GM12878 (cell line): ENCODE results near the gene GMIP. TPM values are rescaled to one million over a fixed set of nuclear protein-coding genes. Genes with fewer than 3 reads are reported as not detected.

Source experiments
- ATAC-seq: fragments of 200-7000 bp; cut with Tn5 transposase; 3 replicates; pipeline ENCODE4 v1.9.1; 2020; ENCODE audit warnings: mild to moderate bottlenecking, moderate library complexity
- BruUV-seq: library from RNA; stranded (reverse); fragments of 400-500 nt; replicated peaks from 2 replicates; lab custom pipeline; 2021; lab: Mats Ljungman, UMichigan
- CTCF ChIA-PET: fragments of 300-600 bp; sonication (Branson Sonifier 250); formaldehyde crosslinking; extraction: SDS; loops from one replicate; lab custom pipeline; 2021; ENCODE audit warnings: inconsistent platforms; lab: Yijun Ruan, JAX
- POLR2A ChIA-PET: fragments of 350-600 bp; formaldehyde crosslinking; extraction: SDS; loops from one replicate; lab custom pipeline; 2021; ENCODE audit warnings: inconsistent platforms; lab: Charles Lee
- RAD21 ChIA-PET: fragments of 300-600 bp; sonication (Branson Sonifier 250); formaldehyde crosslinking; loops from one replicate; lab custom pipeline; 2023; ENCODE audit warnings: antibody characterized with exemption; ENCODE audit not compliant: unreplicated experiment; lab: Charles Lee
- SMC1A ChIA-PET: fragments of 300-600 bp; sonication (Branson Sonifier 250); formaldehyde crosslinking; loops from one replicate; lab custom pipeline; 2023; ENCODE audit not compliant: unreplicated experiment, uncharacterized antibody; lab: Charles Lee
- DNase-seq: peaks from one replicate; pipeline ENCODE4 v3.0.0-alpha.2; 2011; ENCODE audit warnings: low read depth, low spot score
- FAIRE-seq: peaks from 3 replicates; lab custom pipeline; 2011; peaks lifted over from hg19 to GRCh38; lab: Jason Lieb, UNC
- H2AFZ ChIP-seq: 2 replicates; pipeline ENCODE4 v1.6.0; 2011; ENCODE audit warnings: low read depth, low read length, control low read depth; ENCODE audit not compliant: control insufficient read depth
- H3K27ac ChIP-seq: 2 replicates; pipeline ENCODE4 v1.5.1; 2011; ENCODE audit warnings: control low read depth; ENCODE audit not compliant: control insufficient read depth, insufficient read depth
- H3K27me3 ChIP-seq, 2 experiments: replicated peaks in 1 of 2; 2 replicates each; pipeline versions ENCODE4 v1.6.0 to v1.6.1; 2011; ENCODE audit warnings: low read length in 1 of 2; ENCODE audit not compliant: control insufficient read depth in 2 of 2, insufficient read depth in 2 of 2
- H3K36me3 ChIP-seq, 2 experiments: 2 replicates each; pipeline ENCODE4 v1.5.1; 2011; ENCODE audit warnings: low read length in 1 of 2; ENCODE audit not compliant: control insufficient read depth in 2 of 2, insufficient read depth in 2 of 2
- H3K4me1 ChIP-seq: 2 replicates; pipeline ENCODE4 v1.6.1; 2011; ENCODE audit warnings: mild to moderate bottlenecking, low read length, moderate library complexity, mixed read lengths; ENCODE audit not compliant: control insufficient read depth, insufficient read depth
- H3K4me2 ChIP-seq: 2 replicates; pipeline ENCODE4 v1.6.0; 2011; ENCODE audit warnings: control low read depth; ENCODE audit not compliant: control insufficient read depth, insufficient read depth
- H3K4me3 ChIP-seq: fragments of 200-600 bp; sonication (generic); 2 replicates; pipeline ENCODE4 v1.5.1; 2016
- H3K79me2 ChIP-seq: 2 replicates; pipeline ENCODE4 v1.6.0; 2011; ENCODE audit warnings: low read length; ENCODE audit not compliant: control insufficient read depth, insufficient read depth
- H3K9ac ChIP-seq: 2 replicates; pipeline ENCODE4 v1.8.0; 2011; ENCODE audit warnings: low read length, control low read depth, mixed read lengths; ENCODE audit not compliant: control insufficient read depth, insufficient read depth
- H3K9me3 ChIP-seq: replicated peaks from 3 replicates; pipeline ENCODE4 v1.5.1; 2011; ENCODE audit warnings: mild to moderate bottlenecking, low read length; ENCODE audit not compliant: control insufficient read depth, insufficient read depth
- H4K20me1 ChIP-seq: 2 replicates; pipeline ENCODE4 v1.6.0; 2011; ENCODE audit not compliant: control insufficient read depth, insufficient read depth
- BHLHE40 ChIP-seq, 2 experiments: fragments of 450-650 bp in 1 of 2; IDR thresholded peaks; 2 replicates each; pipeline ENCODE4 v1.6.1; 2011 to 2017; ENCODE audit warnings: low read depth in 2 of 2, borderline replicate concordance in 1 of 2, improper control_type of control experiment in 1 of 2, low read length in 1 of 2, mild to moderate bottlenecking in 1 of 2
- CHD1 ChIP-seq: IDR thresholded peaks from 2 replicates; pipeline ENCODE4 v1.6.1; 2012; ENCODE audit warnings: low read depth, low read length, improper control_type of control experiment
- CHD2 ChIP-seq: IDR thresholded peaks from 2 replicates; pipeline ENCODE4 v1.6.1; 2011; ENCODE audit warnings: low read depth, low read length, improper control_type of control experiment, borderline replicate concordance
- ESRRA ChIP-seq: IDR thresholded peaks from 2 replicates; pipeline ENCODE4 v1.6.1; 2012; ENCODE audit warnings: mild to moderate bottlenecking, low read length, improper control_type of control experiment
- FOS ChIP-seq: IDR thresholded peaks from 3 replicates; pipeline ENCODE4 v1.6.1; 2011; ENCODE audit warnings: borderline replicate concordance; ENCODE audit not compliant: insufficient read length; ENCODE audit errors: extremely low read depth
- NFXL1 ChIP-seq: fragments of 450-650 bp; IDR thresholded peaks from 2 replicates; pipeline ENCODE4 v1.6.1; 2017; ENCODE audit warnings: antibody characterized with exemption, mild to moderate bottlenecking, borderline replicate concordance
- NR2C2 ChIP-seq: IDR thresholded peaks from 2 replicates; pipeline ENCODE4 v1.6.1; 2011; ENCODE audit warnings: borderline replicate concordance, low read depth; ENCODE audit not compliant: control insufficient read depth, insufficient read length
- POLR2A ChIP-seq: IDR thresholded peaks from 2 replicates; pipeline ENCODE4 v1.6.1; 2011; ENCODE audit warnings: low read depth, mild to moderate bottlenecking, low read length
- PRDM15 ChIP-seq: fragments of 450-650 bp; formaldehyde crosslinking; IDR thresholded peaks from 2 replicates; pipeline ENCODE4 v1.4.0; 2020; ENCODE audit warnings: mild to moderate bottlenecking, moderate library complexity
- SMC3 ChIP-seq: IDR thresholded peaks from 2 replicates; pipeline ENCODE4 v1.6.1; 2011; ENCODE audit warnings: low read length, improper control_type of control experiment, borderline replicate concordance
- SREBF1 ChIP-seq: IDR thresholded peaks from 2 replicates; pipeline ENCODE4 v1.6.1; 2012; ENCODE audit warnings: mild to moderate bottlenecking, low read length
- STAT1 ChIP-seq: fragments of 450-650 bp; conservative IDR thresholded peaks from 2 replicates; pipeline ENCODE4 v1.6.1; 2014; ENCODE audit warnings: antibody characterized with exemption, mild to moderate bottlenecking
- TBL1XR1 ChIP-seq: IDR thresholded peaks from 2 replicates; pipeline ENCODE4 v1.6.1; 2012; ENCODE audit warnings: low read depth, low read length, improper control_type of control experiment
- USF1 ChIP-seq: IDR thresholded peaks from 2 replicates; pipeline ENCODE4 v1.6.1; 2011; ENCODE audit warnings: borderline replicate concordance, low read depth, mild to moderate bottlenecking, moderate library complexity, mixed read lengths, low read length; ENCODE audit not compliant: insufficient read depth; ENCODE audit errors: extremely low read length
- ZBTB11 ChIP-seq: fragments of 450-650 bp; formaldehyde crosslinking; IDR thresholded peaks from 2 replicates; pipeline ENCODE4 v1.5.0; 2022; ENCODE audit warnings: mild to moderate bottlenecking, missing genetic modification characterization
- ZNF384 ChIP-seq: IDR thresholded peaks from 2 replicates; pipeline ENCODE4 v1.6.1; 2012; ENCODE audit warnings: low read depth, mild to moderate bottlenecking, low read length, improper control_type of control experiment, borderline replicate concordance
- WGBS: methylation state at CpG from one replicate; pipeline ENCODE4 v1.1.6; 2016; ENCODE audit warnings: low lambda C conversion rate; ENCODE audit not compliant: insufficient replicate concordance, insufficient coverage; ENCODE audit errors: missing lambda C conversion rate; 5-methylcytosine and 5-hydroxymethylcytosine counted together
- in situ Hi-C: fragments of 300-500 bp; cut with MboI; formaldehyde crosslinking; loops from 9 replicates; pipeline ENCODE4 v1.14.3; 2018; ENCODE audit warnings: mixed read lengths
- intact Hi-C: fragments of 100-400 bp; cut with micrococcal nuclease; formaldehyde crosslinking; loops from one replicate; pipeline ENCODE4 v1.14.2; 2022; ENCODE audit not compliant: unreplicated experiment
- polyA plus RNA-seq, 11 experiments: library from polyadenylated mRNA; depleted of rRNA in 4 of 11; unstranded in 6 of 11; stranded (reverse) in 5 of 11; fragments of >200 nt; fragmentation: Nextera tagmentation in 4 of 11; fragmentation: Illumina TruSeq in 1 of 11; extraction: Ambion mirVana in 4 of 11; extraction: Trizol in 1 of 11; gene quantifications; 1 replicate in 1 of 11; 2 replicates in 10 of 11; pipeline versions ENCODE4 v1.2.1 to v1.2.3, GENCODE V29; 2011 to 2016; ENCODE audit warnings: inconsistent platforms in 2 of 11, missing spikeins in 2 of 11, low read depth in 1 of 11
- total RNA-seq, 4 experiments: library from RNA; depleted of rRNA in 3 of 4; stranded (reverse); fragments of >200 nt in 3 of 4; fragmentation: Illumina TruSeq in 1 of 4; extraction: Trizol in 1 of 4; gene quantifications; 2 replicates each; pipeline versions ENCODE4 v1.2.1 to v1.2.3, GENCODE V29; 2013 to 2021

GMIP gene
- total and polyA plus RNA-seq, 10 of the 15 experiments (the other 5 are each of a cell fraction or from before 2014, with no cell fraction given): 1.5 to 63.5 (median 22.3) TPM

- Histone ChIP-seq H2AFZ (no peak overlapping the region), H3K9me3 (no peaks in the 10 kb centered on the region), H3K79me2 (no peaks in the 10 kb centered on the region)
- ATAC-seq (no peak), DNase-seq (no peak)
- TF ChIP-seq PRDM15 (CRISPR knock-in tag): no peak
- no peak for TF ChIP-seq ZBTB11 (CRISPR knock-in tag)
- TF ChIP-seq ZNF384: no peak
- no peak for TF ChIP-seq BHLHE40 (IDR thresholded peaks at IDR 0.05; ENCODE audit: borderline replicate concordance in 1 of 2, low read depth in 2 of 2, low read length in 1 of 2)
- TF ChIP-seq USF1: no peak
- no peak for TF ChIP-seq TBL1XR1
- TF ChIP-seq NR2C2: no peak
- TF ChIP-seq FOS: no peak
- TF ChIP-seq SREBF1: no peak
- no peak for TF ChIP-seq NFXL1
- no peak for TF ChIP-seq CHD2
- TF ChIP-seq CHD1: no peak
- no peak for TF ChIP-seq SMC3
- TF ChIP-seq STAT1: no peak
- no peak for TF ChIP-seq POLR2A
- TF ChIP-seq ESRRA: no peak
- TF ChIP-seq, all 136 proteins: peak for 0
- H3K27ac ChIP-seq: no peak overlapping the region
- no peak overlapping the region for H3K4me3 ChIP-seq
- RAD21 ChIA-PET: interaction anchor here (0.7 kb wide), 1 partner anchor 91 kb away, joined by 3 read pairs; no protein-coding TSS in a partner anchor
- in situ Hi-C loops (no loop called here), intact Hi-C loops (no loop called here)
- CTCF ChIA-PET: interaction anchor here (0.8 to 1.0 kb wide), 2 partner anchors 17 to 91 kb away, joined by 3 read pairs; no protein-coding TSS in a partner anchor
- POLR2A ChIA-PET: interaction anchor here (0.7 to 1.2 kb wide), 2 partner anchors 15 to 88 kb away, joined by 3 to 5 read pairs; no protein-coding TSS in a partner anchor
- FAIRE-seq: no peak
- H4K20me1 ChIP-seq: no peaks in the 10 kb centered on the region
- SMC1A ChIA-PET: interaction anchor here (1.4 to 1.5 kb wide), 2 partner anchors 10 to 26 kb away, joined by 3 to 6 read pairs; no protein-coding TSS in a partner anchor
- no peaks in the 10 kb centered on the region for H3K27me3 ChIP-seq
- H3K36me3 ChIP-seq: no peaks in the 10 kb centered on the region; a peak in 2 of 4 replicates
- no peak overlapping the region for H3K4me2 ChIP-seq
- 0 out of 2 replicates have a peak, but pooled peaks cover 5% of the 10 kb centered on the region for H3K4me1 ChIP-seq
- 99% methylated on average over 4 of the region's 5 CpGs for WGBS
- no peak overlapping the region for H3K9ac ChIP-seq
- no TSS peak for BruUV-seq
Observed at GRCh38 chr19:19623383-19623782, 20.1 kb downstream of the GMIP start.
